K562 (cell line): ENCODE measurements around the gene DDR1. TPM values are rescaled to one million over a fixed set of nuclear protein-coding genes. Genes with fewer than 3 reads are reported as not detected.

Source experiments
- ADNP ChIP-seq: fragments of 200-800 bp; sonication (Bioruptor generic); IDR thresholded peaks from 2 replicates; pipeline ENCODE4 v1.6.1; 2016; ENCODE audit warnings: missing genetic modification characterization, missing compliant biosample characterization
- HDAC6 ChIP-seq: IDR thresholded peaks from 2 replicates; pipeline ENCODE4 v1.6.1; 2012; ENCODE audit warnings: low read depth, mild to moderate bottlenecking, control low read depth, inconsistent platforms, low read length, moderate library complexity
- IRF2 ChIP-seq: sonication (generic); formaldehyde crosslinking; IDR thresholded peaks from 2 replicates; pipeline ENCODE4 v1.8.1; 2022; ENCODE audit warnings: mild to moderate bottlenecking, missing genetic modification reagents
- JUND ChIP-seq, 2 experiments: IDR thresholded peaks; 2 replicates in 1 of 2; 3 replicates in 1 of 2; pipeline ENCODE4 v1.6.1; 2011; ENCODE audit warnings: borderline replicate concordance in 2 of 2, low read depth in 2 of 2, low read length in 2 of 2, improper control_type of control experiment in 1 of 2, missing biosample characterization in 1 of 2, missing genetic modification characterization in 1 of 2, missing genetic modification reagents in 1 of 2
- KDM1A ChIP-seq, 2 experiments: fragments of 450-650 bp; IDR thresholded peaks; 2 replicates each; pipeline ENCODE4 v1.6.1; 2016; ENCODE audit warnings: mild to moderate bottlenecking in 2 of 2
- KDM5B ChIP-seq: fragments of 200-600 bp; sonication (generic); IDR thresholded peaks from 2 replicates; pipeline ENCODE4 v1.6.1; 2012; ENCODE audit warnings: low read depth, mild to moderate bottlenecking, moderate library complexity, low read length, control low read depth, inconsistent platforms; ENCODE audit not compliant: insufficient replicate concordance
- LCOR ChIP-seq: sonication (generic); formaldehyde crosslinking; IDR thresholded peaks from 2 replicates; pipeline ENCODE4 v1.8.0; 2022; ENCODE audit warnings: mild to moderate bottlenecking, missing genetic modification reagents
- NBN ChIP-seq: fragments of 450-650 bp; IDR thresholded peaks from 2 replicates; pipeline ENCODE4 v1.6.1; 2016; ENCODE audit warnings: low read depth, mild to moderate bottlenecking
- PCBP1 ChIP-seq: fragments of 200-400 bp; formaldehyde crosslinking; IDR thresholded peaks from 2 replicates; pipeline ENCODE4 v1.6.1; 2018; ENCODE audit warnings: mild to moderate bottlenecking, low read depth, low read length; ENCODE audit not compliant: poor library complexity, severe bottlenecking
- POLR2B ChIP-seq: fragments of 450-650 bp; IDR thresholded peaks from 2 replicates; pipeline ENCODE4 v1.6.1; 2018; ENCODE audit warnings: low read depth; ENCODE audit not compliant: partially characterized antibody
- RBM34 ChIP-seq: fragments of 200-400 bp; formaldehyde crosslinking; IDR thresholded peaks from 2 replicates; pipeline ENCODE4 v1.6.1; 2018; ENCODE audit warnings: low read length, borderline replicate concordance; ENCODE audit not compliant: insufficient read depth
- SIRT6 ChIP-seq: IDR thresholded peaks from one replicate; pipeline ENCODE4 v1.6.1; 2012; ENCODE audit warnings: low read depth, mild to moderate bottlenecking, control low read depth, inconsistent platforms, low read length, moderate library complexity
- SMARCC2 ChIP-seq: fragments of 450-650 bp; IDR thresholded peaks from 2 replicates; pipeline ENCODE4 v1.6.1; 2017; ENCODE audit warnings: antibody characterized with exemption, moderate library complexity, mild to moderate bottlenecking, low read depth
- SNRNP70 ChIP-seq: fragments of 200-400 bp; formaldehyde crosslinking; optimal IDR thresholded peaks from 2 replicates; pipeline ENCODE3; 2017; ENCODE audit warnings: low read depth, low read length
- TAF1 ChIP-seq: IDR thresholded peaks from 2 replicates; pipeline ENCODE4 v1.6.1; 2011; ENCODE audit warnings: mild to moderate bottlenecking, low read length, moderate library complexity; ENCODE audit not compliant: insufficient read depth, control insufficient read depth, severe bottlenecking; ENCODE audit errors: extremely low read depth
- THRAP3 ChIP-seq: fragments of 450-650 bp; IDR thresholded peaks from 2 replicates; pipeline ENCODE4 v1.6.1; 2016; ENCODE audit warnings: mild to moderate bottlenecking, inconsistent platforms, borderline replicate concordance
- ZNF507 ChIP-seq: conservative IDR thresholded peaks from 2 replicates; pipeline ENCODE4 v1.6.1; 2017; ENCODE audit warnings: missing genetic modification characterization, missing compliant biosample characterization
- ZNF551 ChIP-seq: fragments of 250-450 bp; sonication (Bioruptor Pico); IDR thresholded peaks from 2 replicates; pipeline ENCODE4 v1.5.0; 2021; ENCODE audit warnings: mild to moderate bottlenecking, moderate library complexity
- polyA plus RNA-seq, 8 experiments: library from polyadenylated mRNA; depleted of rRNA in 4 of 8; stranded (reverse) in 5 of 8; unstranded in 3 of 8; fragments of >200 nt; fragmentation: Nextera tagmentation in 2 of 8; fragmentation: Illumina TruSeq in 1 of 8; extraction: Ambion mirVana in 2 of 8; extraction: Trizol in 1 of 8; gene quantifications; 2 replicates each; pipeline versions ENCODE4 v1.2.1 to v1.2.3, GENCODE V29; 2011 to 2014; ENCODE audit warnings: inconsistent platforms in 1 of 8, missing spikeins in 1 of 8
- total RNA-seq, 7 experiments: library from RNA; depleted of rRNA in 6 of 7; stranded (reverse); fragments of >200 nt in 6 of 7; fragmentation: Illumina TruSeq in 2 of 7; extraction: Trizol in 2 of 7; gene quantifications; 2 replicates each; pipeline versions ENCODE4 v1.2.1 to v1.2.3, GENCODE V29; 2011 to 2021; ENCODE audit warnings: low replicate concordance in 1 of 7
- TF ChIP-seq, protein P1 (sequence below): fragments of 450-650 bp; formaldehyde crosslinking; conservative IDR thresholded peaks from 2 replicates; pipeline ENCODE4 v1.4.0; 2022; ENCODE audit warnings: mild to moderate bottlenecking, missing genetic modification characterization
- TF ChIP-seq, protein P2 (sequence below): IDR thresholded peaks from 3 replicates; pipeline ENCODE4 v1.6.1; 2011; ENCODE audit warnings: borderline replicate concordance, mild to moderate bottlenecking, moderate library complexity; ENCODE audit not compliant: insufficient read length; ENCODE audit errors: extremely low read depth
- TF ChIP-seq, protein P3 (sequence below): sonication (generic); formaldehyde crosslinking; IDR thresholded peaks from 2 replicates; pipeline ENCODE4 v1.8.0; 2023; ENCODE audit warnings: mild to moderate bottlenecking, missing genetic modification reagents

Gene DDR1
- total and polyA plus RNA-seq, 9 of the 15 experiments (the other 6 are each of a cell fraction or from before 2014, with no cell fraction given) = 1.4 to 44.6 (median 12.2) TPM

DNA sequence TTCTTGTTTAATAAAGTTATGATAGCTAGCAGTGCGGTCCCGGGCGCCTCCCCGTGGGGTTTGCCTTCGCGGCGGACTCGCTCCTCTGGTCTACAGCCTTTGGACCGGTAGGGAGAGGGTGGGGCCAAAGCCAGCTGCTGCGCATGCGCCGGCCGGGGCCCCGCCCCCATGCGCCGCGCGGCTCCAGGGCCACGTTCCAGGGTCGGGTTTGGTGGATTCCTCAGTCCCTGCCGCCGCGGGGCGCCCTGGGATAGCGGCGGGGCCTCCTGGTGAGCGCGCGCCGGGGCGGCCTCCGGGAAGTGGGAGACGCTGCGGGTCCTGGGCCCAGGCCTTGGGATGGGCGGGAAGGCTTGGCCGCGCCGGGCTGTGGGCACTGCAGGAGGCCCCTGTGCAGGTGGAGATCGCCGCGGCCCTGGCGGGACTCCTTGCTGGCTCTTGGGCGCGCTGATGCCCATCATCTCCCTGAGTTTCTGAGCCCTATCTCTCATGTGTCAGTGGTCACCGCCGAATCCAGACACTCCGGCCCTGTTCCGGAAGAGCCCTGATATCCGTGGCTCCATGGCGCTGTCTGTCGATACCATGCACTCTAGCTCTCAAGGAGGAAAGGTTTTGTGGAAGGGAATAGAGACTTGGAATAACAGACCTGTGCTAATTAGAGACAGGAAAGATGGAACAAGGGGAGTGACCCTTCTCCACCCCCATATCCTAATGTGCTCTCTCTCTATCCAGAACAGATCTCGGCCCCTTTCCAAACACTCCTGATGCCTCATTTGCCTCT is 29.9 kb downstream of the DDR1 start, which contains the start of gene VARS2 (continued):
- peak; percentile 40; the same call in 1 of the 2 replicates for TF ChIP-seq JUND (IDR thresholded peaks at IDR 0.05; ENCODE audit: borderline replicate concordance, low read depth, low read length)
- peak; percentile 53; the same call in 1 of the 3 replicates for TF ChIP-seq JUND (tag; IDR thresholded peaks at IDR 0.05; ENCODE audit: borderline replicate concordance, low read depth, low read length)
- TF ChIP-seq LCOR (CRISPR knock-in tag) = no peak; the same call in 1 of the 2 replicates
- no peak for TF ChIP-seq SIRT6
- TF ChIP-seq, protein P1, sequence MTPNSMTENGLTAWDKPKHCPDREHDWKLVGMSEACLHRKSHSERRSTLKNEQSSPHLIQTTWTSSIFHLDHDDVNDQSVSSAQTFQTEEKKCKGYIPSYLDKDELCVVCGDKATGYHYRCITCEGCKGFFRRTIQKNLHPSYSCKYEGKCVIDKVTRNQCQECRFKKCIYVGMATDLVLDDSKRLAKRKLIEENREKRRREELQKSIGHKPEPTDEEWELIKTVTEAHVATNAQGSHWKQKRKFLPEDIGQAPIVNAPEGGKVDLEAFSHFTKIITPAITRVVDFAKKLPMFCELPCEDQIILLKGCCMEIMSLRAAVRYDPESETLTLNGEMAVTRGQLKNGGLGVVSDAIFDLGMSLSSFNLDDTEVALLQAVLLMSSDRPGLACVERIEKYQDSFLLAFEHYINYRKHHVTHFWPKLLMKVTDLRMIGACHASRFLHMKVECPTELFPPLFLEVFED (CRISPR knock-in tag) = peak; percentile 69
- peak; percentile 84 for TF ChIP-seq POLR2B
- no peak for TF ChIP-seq THRAP3
- no peak for TF ChIP-seq ADNP (tag)
- TF ChIP-seq, protein P2, sequence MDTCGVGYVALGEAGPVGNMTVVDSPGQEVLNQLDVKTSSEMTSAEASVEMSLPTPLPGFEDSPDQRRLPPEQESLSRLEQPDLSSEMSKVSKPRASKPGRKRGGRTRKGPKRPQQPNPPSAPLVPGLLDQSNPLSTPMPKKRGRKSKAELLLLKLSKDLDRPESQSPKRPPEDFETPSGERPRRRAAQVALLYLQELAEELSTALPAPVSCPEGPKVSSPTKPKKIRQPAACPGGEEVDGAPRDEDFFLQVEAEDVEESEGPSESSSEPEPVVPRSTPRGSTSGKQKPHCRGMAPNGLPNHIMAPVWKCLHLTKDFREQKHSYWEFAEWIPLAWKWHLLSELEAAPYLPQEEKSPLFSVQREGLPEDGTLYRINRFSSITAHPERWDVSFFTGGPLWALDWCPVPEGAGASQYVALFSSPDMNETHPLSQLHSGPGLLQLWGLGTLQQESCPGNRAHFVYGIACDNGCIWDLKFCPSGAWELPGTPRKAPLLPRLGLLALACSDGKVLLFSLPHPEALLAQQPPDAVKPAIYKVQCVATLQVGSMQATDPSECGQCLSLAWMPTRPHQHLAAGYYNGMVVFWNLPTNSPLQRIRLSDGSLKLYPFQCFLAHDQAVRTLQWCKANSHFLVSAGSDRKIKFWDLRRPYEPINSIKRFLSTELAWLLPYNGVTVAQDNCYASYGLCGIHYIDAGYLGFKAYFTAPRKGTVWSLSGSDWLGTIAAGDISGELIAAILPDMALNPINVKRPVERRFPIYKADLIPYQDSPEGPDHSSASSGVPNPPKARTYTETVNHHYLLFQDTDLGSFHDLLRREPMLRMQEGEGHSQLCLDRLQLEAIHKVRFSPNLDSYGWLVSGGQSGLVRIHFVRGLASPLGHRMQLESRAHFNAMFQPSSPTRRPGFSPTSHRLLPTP = no peak
- 0 out of 2 replicates have a peak, but pooled peaks have one; percentile 39 for TF ChIP-seq RBM34
- no peak for TF ChIP-seq IRF2
- TF ChIP-seq ZNF551 (CRISPR knock-in tag) = no peak
- TF ChIP-seq SMARCC2 = no peak
- TF ChIP-seq KDM1A (IDR thresholded peaks at IDR 0.05) = no peak
- peak; percentile 82 for TF ChIP-seq TAF1
- no peak for TF ChIP-seq SNRNP70
- peak; percentile 57 for TF ChIP-seq KDM5B
- TF ChIP-seq NBN = peak; percentile 46; the same call in 1 of the 2 replicates
- TF ChIP-seq PCBP1 = no peak
- no peak for TF ChIP-seq HDAC6
- TF ChIP-seq, protein P3, sequence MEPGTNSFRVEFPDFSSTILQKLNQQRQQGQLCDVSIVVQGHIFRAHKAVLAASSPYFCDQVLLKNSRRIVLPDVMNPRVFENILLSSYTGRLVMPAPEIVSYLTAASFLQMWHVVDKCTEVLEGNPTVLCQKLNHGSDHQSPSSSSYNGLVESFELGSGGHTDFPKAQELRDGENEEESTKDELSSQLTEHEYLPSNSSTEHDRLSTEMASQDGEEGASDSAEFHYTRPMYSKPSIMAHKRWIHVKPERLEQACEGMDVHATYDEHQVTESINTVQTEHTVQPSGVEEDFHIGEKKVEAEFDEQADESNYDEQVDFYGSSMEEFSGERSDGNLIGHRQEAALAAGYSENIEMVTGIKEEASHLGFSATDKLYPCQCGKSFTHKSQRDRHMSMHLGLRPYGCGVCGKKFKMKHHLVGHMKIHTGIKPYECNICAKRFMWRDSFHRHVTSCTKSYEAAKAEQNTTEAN (CRISPR knock-in tag) = no peak
- no peak for TF ChIP-seq ZNF507
